Effector memory CD8-positive, alpha-beta T cell (primary cell): ENCODE data around the gene PIP5K1B.

ENCODE experiments used
- ATAC-seq: fragments of 150-1000 bp; cut with Tn5 transposase; replicated peaks from 2 replicates; pipeline ENCODE4 v1.10.0; 2021; ENCODE audit warnings: mild to moderate bottlenecking, moderate library complexity
- DNase-seq, 3 experiments: peaks; one replicate each; pipeline ENCODE4 v3.0.0; 2021
- H3K27ac Mint-ChIP-seq, 2 donors: one replicate each; pipeline ENCODE4 v1.8.0; 2022; ENCODE audit warnings: mild to moderate bottlenecking in 2 of 2, mixed read lengths in 2 of 2, moderate library complexity in 2 of 2
- H3K27me3 Mint-ChIP-seq, 2 donors: one replicate each; pipeline ENCODE4 v1.8.0; 2022; ENCODE audit warnings: mixed read lengths in 2 of 2
- H3K36me3 Mint-ChIP-seq: one replicate; pipeline ENCODE4 v1.8.0; 2022; ENCODE audit warnings: mild to moderate bottlenecking, moderate library complexity, mixed read lengths; ENCODE audit not compliant: insufficient read depth
- H3K4me1 Mint-ChIP-seq, 2 donors: one replicate each; pipeline ENCODE4 v1.8.0; 2022; ENCODE audit warnings: low read depth in 2 of 2, mixed read lengths in 2 of 2
- H3K4me3 Mint-ChIP-seq, 2 donors: one replicate each; pipeline ENCODE4 v1.8.0; 2022; ENCODE audit warnings: mild to moderate bottlenecking in 2 of 2, mixed read lengths in 2 of 2, moderate library complexity in 2 of 2
- H3K9me3 Mint-ChIP-seq, 2 donors: one replicate each; pipeline ENCODE4 v1.8.0; 2022; ENCODE audit warnings: mixed read lengths in 2 of 2

Gene PIP5K1B

GRCh38 chr9:68927165-68927564 is 222.1 kb downstream of the PIP5K1B start:
- H3K27ac Mint-ChIP-seq: no peak overlapping the region
- H3K4me3 Mint-ChIP-seq: no peak overlapping the region
- H3K9me3 Mint-ChIP-seq: no peaks in the 10 kb centered on the region
- no peak for DNase-seq
- no peaks in the 10 kb centered on the region for H3K36me3 Mint-ChIP-seq
- H3K27me3 Mint-ChIP-seq: peaks cover 29 to 44% of the 10 kb centered on the region in 2 donors
- no peaks in the 10 kb centered on the region for H3K4me1 Mint-ChIP-seq
- no peak for ATAC-seq

- DNase-seq (no peak), ATAC-seq (no peak)
- peaks cover 35 to 53% of the 10 kb centered on the region in 2 donors for H3K27me3 Mint-ChIP-seq
- peaks cover 3% of the 10 kb centered on the region for H3K36me3 Mint-ChIP-seq
- no peaks in the 10 kb centered on the region for H3K4me1 Mint-ChIP-seq
- H3K9me3 Mint-ChIP-seq: no peaks in the 10 kb centered on the region
- no peak overlapping the region for H3K27ac Mint-ChIP-seq
- H3K4me3 Mint-ChIP-seq: no peak overlapping the region
Measured at GRCh38 chr9:68931821-68932220, 226.8 kb downstream of the PIP5K1B start.

- no peak overlapping the region for H3K27ac Mint-ChIP-seq
- peaks cover 33 to 48% of the 10 kb centered on the region in 2 donors for H3K27me3 Mint-ChIP-seq
- no peak overlapping the region for H3K4me3 Mint-ChIP-seq
Measured at GRCh38 chr9:68932458-68932857, 227.4 kb downstream of the PIP5K1B start.

GRCh38 chr9:68933434-68934328 is 228.6 kb downstream of the PIP5K1B start:
- no peak overlapping the region for H3K4me3 Mint-ChIP-seq
- no peak overlapping the region for H3K27ac Mint-ChIP-seq
- DNase-seq: no peak
- H3K4me1 Mint-ChIP-seq: no peaks in the 10 kb centered on the region
- peaks cover 41 to 49% of the 10 kb centered on the region in 2 donors for H3K27me3 Mint-ChIP-seq
- H3K36me3 Mint-ChIP-seq: peaks cover 3% of the 10 kb centered on the region
- no peak for ATAC-seq
- no peaks in the 10 kb centered on the region for H3K9me3 Mint-ChIP-seq

More at GRCh38 chr9:68932458-68932857, 227.4 kb downstream of the PIP5K1B start:
- H3K9me3 Mint-ChIP-seq: no peaks in the 10 kb centered on the region
- no peaks in the 10 kb centered on the region for H3K4me1 Mint-ChIP-seq
- ATAC-seq: no peak
- peaks cover 3% of the 10 kb centered on the region for H3K36me3 Mint-ChIP-seq
- DNase-seq: no peak

GRCh38 chr9:68934329-68934644 is 229.2 kb downstream of the PIP5K1B start:
- H3K9me3 Mint-ChIP-seq: no peaks in the 10 kb centered on the region
- no peak overlapping the region for H3K4me3 Mint-ChIP-seq
- peaks cover 3% of the 10 kb centered on the region for H3K36me3 Mint-ChIP-seq
- peaks cover 47 to 54% of the 10 kb centered on the region in 2 donors for H3K27me3 Mint-ChIP-seq
- no peak for ATAC-seq
- no peak for DNase-seq
- no peaks in the 10 kb centered on the region for H3K4me1 Mint-ChIP-seq
- no peak overlapping the region for H3K27ac Mint-ChIP-seq

GRCh38 chr9:68940573-68940972 is 235.5 kb downstream of the PIP5K1B start:
- peaks cover 25 to 33% of the 10 kb centered on the region in 2 donors for H3K27me3 Mint-ChIP-seq
- no peaks in the 10 kb centered on the region for H3K36me3 Mint-ChIP-seq
- DNase-seq: no peak
- ATAC-seq: no peak
- H3K27ac Mint-ChIP-seq: no peak overlapping the region
- no peak overlapping the region for H3K4me3 Mint-ChIP-seq
- no peaks in the 10 kb centered on the region for H3K9me3 Mint-ChIP-seq
- H3K4me1 Mint-ChIP-seq: no peaks in the 10 kb centered on the region

- Mint-ChIP-seq H3K9me3 (no peaks in the 10 kb centered on the region), H3K27ac (no peak overlapping the region), H3K4me3 (no peak overlapping the region), H3K4me1 (no peaks in the 10 kb centered on the region), H3K36me3 (no peaks in the 10 kb centered on the region), H3K27me3 (peaks cover 30 to 43% of the 10 kb centered on the region in 2 donors)
- DNase-seq (no peak), ATAC-seq (no peak)
Measured at GRCh38 chr9:68941780-68942459, 236.9 kb downstream of the PIP5K1B start.

- Mint-ChIP-seq H3K27ac (no peak overlapping the region), H3K4me1 (no peaks in the 10 kb centered on the region), H3K9me3 (no peaks in the 10 kb centered on the region), H3K4me3 (no peak overlapping the region), H3K27me3 (peaks cover 31 to 47% of the 10 kb centered on the region in 2 donors), H3K36me3 (no peaks in the 10 kb centered on the region)
- DNase-seq (no peak), ATAC-seq (no peak)
Measured at GRCh38 chr9:68942790-68943189, 237.8 kb downstream of the PIP5K1B start.

- no peak overlapping the region for H3K4me3 Mint-ChIP-seq
- DNase-seq (no peak), ATAC-seq (no peak)
- H3K9me3 Mint-ChIP-seq: no peaks in the 10 kb centered on the region
- no peaks in the 10 kb centered on the region for H3K4me1 Mint-ChIP-seq
- H3K27ac Mint-ChIP-seq: no peak overlapping the region
- H3K27me3 Mint-ChIP-seq: peaks cover 21 to 41% of the 10 kb centered on the region in 2 donors
- H3K36me3 Mint-ChIP-seq: no peaks in the 10 kb centered on the region
Measured at GRCh38 chr9:68947015-68947414, 242.0 kb downstream of the PIP5K1B start.

- DNase-seq (no peak), ATAC-seq (no peak)
- H3K4me1 Mint-ChIP-seq: no peaks in the 10 kb centered on the region
- no peak overlapping the region for H3K4me3 Mint-ChIP-seq
- H3K27ac Mint-ChIP-seq: no peak overlapping the region
- no peaks in the 10 kb centered on the region for H3K9me3 Mint-ChIP-seq
- H3K27me3 Mint-ChIP-seq: peaks cover 29 to 49% of the 10 kb centered on the region in 2 donors
- no peaks in the 10 kb centered on the region for H3K36me3 Mint-ChIP-seq
Measured at GRCh38 chr9:68947842-68948569, 243.0 kb downstream of the PIP5K1B start.

GRCh38 chr9:68949271-68950000 is 244.4 kb downstream of the PIP5K1B start:
- H3K4me1 Mint-ChIP-seq: no peaks in the 10 kb centered on the region
- no peaks in the 10 kb centered on the region for H3K36me3 Mint-ChIP-seq
- H3K4me3 Mint-ChIP-seq: no peak overlapping the region
- no peaks in the 10 kb centered on the region for H3K9me3 Mint-ChIP-seq
- no peak for ATAC-seq
- H3K27ac Mint-ChIP-seq: no peak overlapping the region
- H3K27me3 Mint-ChIP-seq: peaks cover 39 to 56% of the 10 kb centered on the region in 2 donors
- DNase-seq: no peak

GRCh38 chr9:68950188-68950587 is 245.1 kb downstream of the PIP5K1B start:
- Mint-ChIP-seq H3K27ac (no peak overlapping the region), H3K36me3 (no peaks in the 10 kb centered on the region), H3K27me3 (peaks cover 43 to 64% of the 10 kb centered on the region in 2 donors), H3K9me3 (no peaks in the 10 kb centered on the region), H3K4me1 (no peaks in the 10 kb centered on the region), H3K4me3 (no peak overlapping the region)
- ATAC-seq: no peak
- no peak for DNase-seq

- H3K27ac Mint-ChIP-seq: no peak overlapping the region
- H3K4me1 Mint-ChIP-seq: no peaks in the 10 kb centered on the region
- ATAC-seq (no peak), DNase-seq (no peak)
- H3K36me3 Mint-ChIP-seq: no peaks in the 10 kb centered on the region
- H3K9me3 Mint-ChIP-seq: no peaks in the 10 kb centered on the region
- H3K27me3 Mint-ChIP-seq: peaks cover 47 to 67% of the 10 kb centered on the region in 2 donors
- H3K4me3 Mint-ChIP-seq: no peak overlapping the region
Measured at GRCh38 chr9:68950689-68951088, 245.6 kb downstream of the PIP5K1B start.
